OCI-LY1 (cell line): Measurements from ENCODE around the gene CD248.

Source experiments
- H2AFZ ChIP-seq: fragments of 200-600 bp; sonication (generic), shearing (Covaris generic); 2 replicates; pipeline ENCODE4 v1.6.0; 2014; ENCODE audit warnings: antibody characterized with exemption, mild to moderate bottlenecking, low read length
- H3F3A ChIP-seq: fragments of 200-600 bp; sonication (generic), shearing (Covaris generic); 2 replicates; pipeline ENCODE4 v1.6.0; 2014; ENCODE audit warnings: mild to moderate bottlenecking, antibody characterized with exemption, low read length, moderate library complexity; ENCODE audit not compliant: insufficient read depth
- H3K27ac ChIP-seq: fragments of 200-600 bp; sonication (generic); 2 replicates; pipeline ENCODE4 v1.5.1; 2014; ENCODE audit warnings: low read length, mixed run types, mild to moderate bottlenecking, low read depth; ENCODE audit not compliant: poor library complexity, severe bottlenecking
- H3K27me3 ChIP-seq: fragments of 200-600 bp; sonication (generic); 2 replicates; pipeline ENCODE4 v1.6.0; 2014; ENCODE audit warnings: antibody characterized with exemption, mild to moderate bottlenecking, low read length, moderate library complexity; ENCODE audit not compliant: insufficient read depth
- H3K36me3 ChIP-seq: fragments of 200-600 bp; sonication (generic); 2 replicates; pipeline ENCODE4 v1.6.1; 2014; ENCODE audit warnings: mild to moderate bottlenecking, antibody characterized with exemption, low read length, moderate library complexity, mixed read lengths; ENCODE audit not compliant: insufficient read depth
- H3K4me1 ChIP-seq: fragments of 200-600 bp; sonication (generic); 2 replicates; pipeline ENCODE4 v1.5.1; 2014; ENCODE audit warnings: mild to moderate bottlenecking, low read length, moderate library complexity; ENCODE audit not compliant: insufficient read depth, severe bottlenecking
- H3K4me2 ChIP-seq: fragments of 200-600 bp; sonication (generic), shearing (Covaris generic); 2 replicates; pipeline ENCODE4 v1.6.1; 2014; ENCODE audit warnings: low read length
- H3K4me3 ChIP-seq: fragments of 200-600 bp; sonication (generic); 2 replicates; pipeline ENCODE4 v1.5.1; 2014; ENCODE audit warnings: low read length, low read depth, mild to moderate bottlenecking, mixed read lengths; ENCODE audit not compliant: poor library complexity, severe bottlenecking
- H3K79me2 ChIP-seq: fragments of 200-600 bp; shearing (Covaris generic); 2 replicates; pipeline ENCODE4 v1.6.1; 2016; ENCODE audit warnings: mixed run types, low read length, mixed read lengths; ENCODE audit not compliant: insufficient read depth
- H3K9ac ChIP-seq: fragments of 200-600 bp; sonication (generic), shearing (Covaris generic); 2 replicates; pipeline ENCODE4 v1.6.1; 2014; ENCODE audit warnings: mild to moderate bottlenecking, low read length, mixed read lengths
- H3K9me2 ChIP-seq: fragments of 200-600 bp; sonication (generic), shearing (Covaris generic); 2 replicates; pipeline ENCODE4 v1.6.1; 2014; ENCODE audit warnings: low read depth, mild to moderate bottlenecking, low read length, mixed read lengths
- H3K9me3 ChIP-seq: fragments of 200-600 bp; shearing (Covaris generic); 2 replicates; pipeline ENCODE4 v1.6.1; 2014; ENCODE audit warnings: low read length, mixed read lengths
- H4K20me1 ChIP-seq: fragments of 200-600 bp; sonication (generic), shearing (Covaris generic); 2 replicates; pipeline ENCODE4 v1.6.0; 2016; ENCODE audit warnings: mild to moderate bottlenecking, low read length; ENCODE audit not compliant: insufficient read depth
- CTCF ChIP-seq: fragments of 200-600 bp; sonication (generic), shearing (Covaris generic); IDR thresholded peaks from 2 replicates; pipeline ENCODE4 v1.5.1; 2017; ENCODE audit warnings: mild to moderate bottlenecking, antibody characterized with exemption, low read length, moderate library complexity, mixed read lengths
- EZH2 ChIP-seq: fragments of 200-600 bp; sonication (generic), shearing (Covaris generic); IDR thresholded peaks from 2 replicates; pipeline ENCODE4 v1.8.0; 2017; ENCODE audit warnings: borderline replicate concordance, mixed run types, mild to moderate bottlenecking, antibody characterized with exemption, low read length, moderate library complexity, mixed read lengths

Gene CD248

GRCh38 chr11:66275984-66276612, 40.7 kb downstream of the CD248 start:
- H3K4me1 ChIP-seq = peaks cover 6% of the 10 kb centered on the region
- 0 out of 2 replicates have a peak, but pooled peaks cover 2% of the 10 kb centered on the region for H3F3A ChIP-seq
- no peak overlapping the region for H2AFZ ChIP-seq
- H3K9ac ChIP-seq = no peak overlapping the region
- H3K27me3 ChIP-seq = no peaks in the 10 kb centered on the region
- no peaks in the 10 kb centered on the region for H4K20me1 ChIP-seq
- no peaks in the 10 kb centered on the region for H3K79me2 ChIP-seq
- H3K4me2 ChIP-seq = no peak overlapping the region
- no peak overlapping the region for H3K27ac ChIP-seq
- no peak for TF ChIP-seq EZH2
- no peak for TF ChIP-seq CTCF
- no peak overlapping the region for H3K4me3 ChIP-seq
- H3K9me3 ChIP-seq = no peaks in the 10 kb centered on the region
- no peaks in the 10 kb centered on the region for H3K9me2 ChIP-seq
- H3K36me3 ChIP-seq = peaks cover 44% of the 10 kb centered on the region

GRCh38 chr11:66275396-66275795, 41.4 kb downstream of the CD248 start:
- TF ChIP-seq EZH2 (no peak), CTCF (no peak)
- Histone ChIP-seq H3K36me3 (peaks cover 44% of the 10 kb centered on the region), H3K4me1 (peaks cover 6% of the 10 kb centered on the region), H3F3A (no peaks in the 10 kb centered on the region), H3K79me2 (no peaks in the 10 kb centered on the region), H3K4me3 (no peak overlapping the region), H3K9me3 (no peaks in the 10 kb centered on the region), H3K9me2 (no peaks in the 10 kb centered on the region), H3K9ac (no peak overlapping the region), H3K4me2 (no peak overlapping the region), H3K27me3 (no peaks in the 10 kb centered on the region), H3K27ac (no peak overlapping the region), H2AFZ (no peak overlapping the region), H4K20me1 (no peaks in the 10 kb centered on the region)

- Histone ChIP-seq H3K4me1 (peaks cover 14% of the 10 kb centered on the region), H3K9me3 (no peaks in the 10 kb centered on the region), H4K20me1 (no peaks in the 10 kb centered on the region), H3K79me2 (peaks cover 9% of the 10 kb centered on the region), H3K27ac (no peak overlapping the region), H3K9ac (no peak overlapping the region), H3K27me3 (no peaks in the 10 kb centered on the region), H3K4me2 (no peak overlapping the region), H2AFZ (no peak overlapping the region), H3F3A (no peaks in the 10 kb centered on the region), H3K4me3 (no peak overlapping the region), H3K9me2 (no peaks in the 10 kb centered on the region), H3K36me3 (peaks cover 44% of the 10 kb centered on the region)
- no peak for TF ChIP-seq CTCF
- TF ChIP-seq EZH2 = no peak
Observed at GRCh38 chr11:66274219-66274618, 42.6 kb downstream of the CD248 start.
